A549 treated with Hydrocortisone at 1 μM for 4 hours (cell line): ENCODE measurements around the gene PSMA5. TPM values are rescaled to one million over a fixed set of nuclear protein-coding genes. Genes with fewer than 3 reads are reported as not detected.

Source experiments
- total RNA-seq: library from RNA; stranded (reverse); fragments of 200-300 nt; extraction: Qiagen RNA extraction; gene quantifications from 5 replicates; pipeline ENCODE4 v1.2.3, GENCODE V29; 2022

PSMA5 gene
- total RNA-seq = 101 to 113 TPM (median 106 TPM) in 5 replicates

DNA sequence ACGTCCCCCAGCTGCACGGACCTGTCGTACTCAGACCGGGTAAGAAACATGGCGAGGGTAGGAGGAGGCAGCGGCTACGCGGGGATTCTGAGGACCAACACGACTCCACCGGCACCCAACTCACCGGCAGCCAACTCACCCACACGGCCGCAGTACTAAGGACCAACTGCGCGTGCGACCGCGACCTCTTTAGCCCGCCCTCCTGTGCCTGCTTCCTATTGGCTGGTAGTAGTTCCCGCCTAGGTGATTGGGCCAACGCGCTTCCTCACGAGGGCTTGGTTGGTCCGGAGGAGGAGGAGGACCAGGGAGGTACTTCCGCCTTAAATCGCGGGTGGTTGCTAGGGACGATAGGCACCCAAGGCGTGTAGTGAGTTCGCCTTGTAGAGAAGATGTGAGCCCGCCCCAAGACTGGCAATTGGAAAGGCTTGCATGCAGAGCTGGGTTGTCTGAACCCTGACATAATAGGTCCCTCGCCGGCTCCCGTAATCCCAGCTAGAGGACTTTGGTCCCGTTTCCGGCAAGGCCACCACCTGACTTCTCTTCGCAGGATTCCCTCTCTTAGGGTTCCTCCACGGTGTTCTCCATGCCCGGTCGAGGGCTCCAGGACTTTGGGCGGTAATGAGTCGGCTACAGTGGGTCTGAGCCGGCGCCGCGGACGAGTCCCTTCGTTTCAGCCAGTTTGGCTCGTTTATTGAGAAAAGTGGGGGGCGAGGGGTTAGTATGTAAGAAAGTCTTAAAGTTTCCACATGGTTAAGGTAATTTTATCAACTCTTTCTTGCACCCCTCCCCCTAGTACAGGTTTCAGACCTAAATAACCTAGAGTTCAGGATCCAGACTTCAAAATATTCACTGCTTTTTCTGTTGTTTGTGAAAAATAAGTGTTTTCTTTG is at the start of gene PSMA5:
TSS of gene PSMA5 (minus strand) at position 168 of the 890 bp plus-strand sequence. CDS start at position 50, 118 bp downstream.

DNA sequence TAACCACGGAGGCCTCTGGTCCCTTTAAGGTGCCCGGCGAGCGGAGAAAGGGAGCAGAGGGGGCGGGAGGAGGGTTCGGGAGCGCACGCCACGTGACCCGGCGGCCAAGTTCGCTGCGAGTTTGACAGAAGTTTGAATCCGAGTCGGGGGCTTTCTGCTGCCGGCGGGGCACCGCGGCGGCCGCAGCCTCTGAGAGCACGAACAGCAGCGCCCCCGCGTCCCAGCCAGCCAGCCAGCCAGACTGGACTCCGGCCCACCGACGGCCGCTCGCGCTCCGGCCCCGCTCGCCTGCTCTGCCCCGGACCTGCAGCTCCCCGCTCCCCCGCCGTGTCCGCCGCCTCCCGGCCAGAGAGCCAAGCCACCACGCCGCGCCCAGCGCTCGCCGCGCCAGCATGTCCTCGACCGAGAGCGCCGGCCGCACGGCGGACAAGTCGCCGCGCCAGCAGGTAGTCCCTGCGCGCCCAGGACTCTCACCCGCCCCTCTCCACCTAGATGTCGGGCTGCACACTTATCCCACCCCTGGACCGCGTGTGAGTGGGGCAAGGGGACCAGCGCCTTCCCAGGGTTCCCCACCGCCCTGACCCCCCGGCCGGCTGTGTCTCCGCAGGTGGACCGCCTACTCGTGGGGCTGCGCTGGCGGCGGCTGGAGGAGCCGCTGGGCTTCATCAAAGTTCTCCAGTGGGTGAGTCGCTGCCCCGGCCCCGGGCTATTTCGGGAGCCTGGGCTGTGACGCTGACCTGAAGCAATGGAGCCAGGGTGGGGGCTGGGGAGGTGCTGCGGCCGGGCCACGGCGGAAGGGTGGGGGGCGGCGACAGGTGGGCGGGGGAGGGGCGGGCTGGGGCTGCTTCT is 40.4 kb upstream of the PSMA5 start, which contains the start of gene SYPL2:
TSS of gene SYPL2 (plus strand) at position 95 of the 849 bp plus-strand sequence. CDS start at position 393, 298 bp downstream.

DNA sequence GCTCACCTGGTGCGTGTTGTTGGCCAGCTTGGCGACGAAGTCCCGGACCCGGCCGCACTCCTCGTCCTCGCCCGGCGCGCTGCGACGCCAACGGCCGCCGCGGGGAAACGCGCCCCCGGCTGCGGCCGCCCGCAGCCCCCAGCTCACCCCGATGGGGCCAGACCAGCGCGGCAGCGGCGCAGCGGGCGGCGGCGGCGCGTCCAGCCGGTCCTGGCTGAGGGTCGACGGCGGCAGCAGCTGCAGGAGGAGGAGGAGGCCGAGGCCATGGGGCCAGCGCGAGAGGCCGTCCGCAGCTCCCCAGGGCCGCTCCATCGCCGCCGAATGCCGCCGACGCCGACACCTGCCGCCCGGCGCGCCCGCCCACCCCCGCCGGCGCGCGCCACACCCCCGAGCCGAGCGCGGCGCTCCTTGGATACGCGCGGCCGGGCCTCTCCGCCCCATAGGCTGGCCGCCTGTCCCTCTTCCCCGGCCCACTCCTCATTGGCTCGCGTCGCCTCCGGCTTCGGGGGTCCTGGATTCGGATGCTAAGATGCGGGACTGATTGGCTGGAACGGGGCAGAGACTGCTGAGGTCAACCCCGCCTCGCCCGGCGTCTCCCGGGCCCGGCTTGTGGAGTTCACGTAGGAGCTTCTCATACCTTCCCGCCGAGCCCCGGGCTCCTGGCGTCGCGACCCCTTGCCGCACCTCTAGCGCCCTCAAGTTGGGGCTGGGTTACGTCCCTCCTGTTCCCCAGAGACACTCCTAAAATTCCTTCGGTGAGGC is 28.5 kb downstream of the PSMA5 start, which contains the start of gene SORT1:
TSS of gene SORT1 (minus strand) at position 338 of the 762 bp plus-strand sequence. CDS start at position 312, 26 bp downstream.

Other genes with a start within 250 kb of the PSMA5 start
- gene SARS1, start 212.5 kb downstream of the PSMA5 start, total RNA-seq = 91.7 to 110 TPM (median 92.5 TPM) in 5 replicates
- gene CELSR2, start 176.9 kb downstream of the PSMA5 start, total RNA-seq = 3.7 to 4.9 TPM (median 4.8 TPM) in 5 replicates
- gene PSRC1, start 143.3 kb downstream of the PSMA5 start, total RNA-seq = 18.9 to 22.7 TPM (median 21.0 TPM) in 5 replicates
- 0.23 to 0.38 TPM in 2 of 5 replicates, not detected in the others for gene MYBPHL, start 119.4 kb downstream of the PSMA5 start, total RNA-seq
- 3.7 to 6.1 TPM (median 4.0 TPM) in 5 replicates for gene SORT1, start 28.5 kb downstream of the PSMA5 start, total RNA-seq
- 0.03 to 0.12 TPM (median 0.10 TPM) in 5 replicates for gene SYPL2, start 40.1 kb upstream of the PSMA5 start, total RNA-seq
- gene ATXN7L2, start 57.5 kb upstream of the PSMA5 start, total RNA-seq = 1.5 to 2.4 TPM (median 2.2 TPM) in 5 replicates
- 4.3 to 4.8 TPM (median 4.6 TPM) in 5 replicates for gene CYB561D1, start 67.6 kb upstream of the PSMA5 start, total RNA-seq
- gene AMIGO1, start 83.3 kb upstream of the PSMA5 start, total RNA-seq = 0.86 to 1.3 TPM (median 1.1 TPM) in 5 replicates
- not detected in 5 replicates for gene GPR61, start 113.4 kb upstream of the PSMA5 start, total RNA-seq
- gene GNAI3, start 122.2 kb upstream of the PSMA5 start, total RNA-seq = 4.4 to 6.0 TPM (median 5.2 TPM) in 5 replicates
- 0.09 to 0.10 TPM (median 0.10 TPM) in 3 of 5 replicates, not detected in the others for gene GNAT2, start 193.2 kb upstream of the PSMA5 start, total RNA-seq
- 18.7 to 24.9 TPM (median 21.9 TPM) in 5 replicates for gene AMPD2, start 193.4 kb upstream of the PSMA5 start, total RNA-seq
- 8.8 to 9.9 TPM (median 8.9 TPM) in 5 replicates for gene GSTM4, start 229.7 kb upstream of the PSMA5 start, total RNA-seq
- gene GSTM2, start 241.6 kb upstream of the PSMA5 start, total RNA-seq = 3.2 to 4.1 TPM (median 3.5 TPM) in 5 replicates